ENCODE data around the gene TOMM6.

TOMM6 gene

DNA sequence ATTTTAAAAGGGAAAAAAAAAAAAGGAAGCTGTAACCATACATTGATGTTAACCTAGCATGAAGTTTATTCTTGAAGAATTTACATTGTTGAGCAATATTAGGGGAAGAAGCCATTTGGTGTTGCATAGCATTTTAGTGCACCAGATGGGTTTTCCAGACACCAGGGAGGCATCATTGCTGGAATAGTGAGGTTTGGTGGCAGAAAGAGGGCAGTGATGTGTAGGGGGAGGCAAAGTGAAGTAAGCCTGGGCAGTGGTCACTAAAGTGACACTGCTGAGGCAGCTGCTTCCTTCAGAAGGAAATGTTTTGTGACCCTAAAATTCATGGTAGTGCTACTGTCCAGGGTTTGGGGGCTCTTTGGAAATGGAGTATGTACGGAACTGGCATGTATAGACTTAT lies 2.6 kb downstream of the TOMM6 start:
- TF ChIP-seq CTCF (IDR thresholded peaks at IDR 0.05) (no peak), ZFX (IDR thresholded peaks at IDR 0.05; ENCODE audit: borderline replicate concordance) (no peak)
- H3K27ac ChIP-seq: no peak overlapping the region

- H3K27ac ChIP-seq: no peak overlapping the region
- TF ChIP-seq CTCF (IDR thresholded peaks at IDR 0.05): no peak
- no peak for TF ChIP-seq ZFX (IDR thresholded peaks at IDR 0.05; ENCODE audit: borderline replicate concordance)
Measured at GRCh38 chr6:41791305-41791704, 3.8 kb downstream of the TOMM6 start.

- no peak overlapping the region for H3K27ac ChIP-seq
- TF ChIP-seq CTCF (IDR thresholded peaks at IDR 0.05): no peak
- TF ChIP-seq ZFX (IDR thresholded peaks at IDR 0.05; ENCODE audit: borderline replicate concordance): no peak
Measured at GRCh38 chr6:41791984-41792383, 4.5 kb downstream of the TOMM6 start.

DNA sequence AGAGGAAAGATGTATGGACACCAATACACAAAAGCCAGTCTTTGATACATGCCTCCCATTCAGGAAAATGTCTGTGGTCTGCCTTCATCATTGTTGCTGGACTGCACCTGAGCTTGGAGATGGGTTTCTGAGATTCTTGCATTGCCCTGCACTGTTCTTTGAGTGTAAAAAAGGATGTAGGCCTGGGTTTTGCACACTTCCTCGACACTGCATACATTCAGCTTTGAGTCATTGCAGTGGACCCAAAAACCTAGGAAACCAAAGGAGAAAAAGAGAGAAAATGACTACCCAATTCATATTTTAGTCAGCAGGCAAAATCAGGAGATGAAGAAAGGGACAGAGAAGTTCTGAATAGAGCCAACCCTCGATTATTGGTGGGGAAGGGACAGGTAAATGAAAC lies 9.0 kb downstream of the TOMM6 start:
- H3K27ac ChIP-seq: no peak overlapping the region
- TF ChIP-seq ZFX (IDR thresholded peaks at IDR 0.05; ENCODE audit: borderline replicate concordance): no peak
- TF ChIP-seq CTCF (IDR thresholded peaks at IDR 0.05): no peak

DNA sequence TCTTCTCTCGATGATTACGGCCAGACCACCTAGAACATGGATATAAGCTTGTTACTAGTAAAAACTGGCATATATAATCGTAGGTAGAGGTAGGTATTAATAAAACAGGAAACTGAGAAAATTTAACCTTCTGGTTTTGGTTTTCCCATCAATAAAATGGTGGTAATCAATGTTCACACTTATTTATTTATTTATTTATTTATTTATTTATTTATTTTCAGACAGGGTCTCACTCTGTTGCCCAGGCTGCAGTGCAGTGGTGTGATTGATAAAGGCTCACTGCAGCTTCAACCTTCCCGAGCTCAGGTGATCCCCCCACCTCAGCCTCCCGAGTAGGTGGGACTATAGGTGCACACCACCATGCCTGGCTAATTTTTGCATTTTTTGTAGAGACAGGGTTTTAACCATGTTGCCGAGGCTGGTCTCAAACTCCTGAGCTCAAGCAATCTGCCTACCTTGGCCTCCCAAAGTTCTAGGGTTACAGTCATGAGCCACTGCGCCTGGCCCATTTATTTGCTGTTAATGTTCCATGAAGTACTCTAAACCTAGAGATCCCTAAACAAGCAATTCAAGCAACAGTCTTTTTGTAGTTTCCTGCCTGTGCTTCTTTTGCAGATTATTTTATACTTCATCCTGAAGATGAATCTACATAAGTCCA lies 11.5 kb downstream of the TOMM6 start:
- no peak for TF ChIP-seq CTCF (IDR thresholded peaks at IDR 0.05)
- TF ChIP-seq ZFX (IDR thresholded peaks at IDR 0.05; ENCODE audit: borderline replicate concordance): no peak
- no peak overlapping the region for H3K27ac ChIP-seq

DNA sequence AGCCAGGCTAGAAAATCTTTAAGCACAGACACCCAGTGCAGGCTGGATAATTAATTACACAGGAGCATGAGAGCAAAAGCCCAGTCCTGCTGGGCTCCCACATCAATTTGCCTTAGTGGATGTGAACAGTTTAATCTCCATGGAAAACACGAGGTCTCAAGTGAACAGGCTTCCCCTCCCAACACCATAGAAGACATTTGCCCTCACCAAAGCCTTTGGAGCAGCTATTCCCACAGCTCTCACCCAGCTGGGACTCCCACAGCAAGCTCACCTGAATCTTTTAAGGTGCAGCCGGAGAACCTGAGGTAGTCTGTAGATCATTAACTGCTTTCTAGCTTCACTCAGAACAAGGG lies 12.0 kb downstream of the TOMM6 start:
- no peak for TF ChIP-seq ZFX (IDR thresholded peaks at IDR 0.05; ENCODE audit: borderline replicate concordance)
- TF ChIP-seq CTCF (IDR thresholded peaks at IDR 0.05): no peak

DNA sequence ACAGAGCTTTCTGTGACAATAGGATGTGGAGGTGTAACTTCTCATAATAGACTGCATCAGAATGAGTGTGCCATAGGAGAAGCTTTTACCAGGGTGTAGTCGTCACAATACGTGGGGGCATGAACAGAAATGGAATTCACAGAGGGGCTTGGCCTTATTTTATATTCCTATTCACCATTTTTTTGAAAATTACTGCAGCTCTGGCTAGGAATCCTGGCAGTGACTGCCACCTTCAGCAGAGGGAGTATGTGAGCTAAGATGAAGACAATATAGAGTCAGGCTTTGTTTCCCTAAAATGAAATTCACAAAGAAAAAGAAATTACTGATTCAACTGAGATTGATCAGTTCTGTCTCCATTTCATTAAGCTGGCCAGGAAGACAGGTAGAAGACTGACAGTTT lies 13.9 kb downstream of the TOMM6 start:
- H3K27ac ChIP-seq: no peak overlapping the region
- TF ChIP-seq ZFX (IDR thresholded peaks at IDR 0.05; ENCODE audit: borderline replicate concordance) (no peak), CTCF (IDR thresholded peaks at IDR 0.05) (peak; percentile 21)

More for the DNA sequence above, 12.0 kb downstream of the TOMM6 start:
- H3K27ac ChIP-seq: no peak overlapping the region

Data from 22Rv1 (cell line).